Measurements from ENCODE around the gene CELF5. TPM values are rescaled to one million over a fixed set of nuclear protein-coding genes. Genes with fewer than 3 reads are reported as not detected.

CELF5 gene
- total and polyA plus RNA-seq, 10 of the 15 experiments (the other 5 are each of a cell fraction or from before 2014, with no cell fraction given): 0.01 to 0.04 TPM; not detected in 8

GRCh38 chr19:3210347-3211017, 14.0 kb upstream of the CELF5 start (continued):
- no peak for TF ChIP-seq YBX1 (IDR thresholded peaks at IDR 0.05)
- peak; percentile 96 for TF ChIP-seq SMARCA5 (IDR thresholded peaks at IDR 0.05)
- no peak for TF ChIP-seq RCOR1 (conservative IDR thresholded peaks at IDR 0.05; ENCODE audit: low read depth, low read length)
- no peak for TF ChIP-seq NR2C1 (IDR thresholded peaks at IDR 0.05)
- TF ChIP-seq CTCF (IDR thresholded peaks at IDR 0.05 in 2 of 3, conservative IDR thresholded peaks at IDR 0.05 in 1 of 3; ENCODE audit: control insufficient read depth in 2 of 3, extremely low read depth in 1 of 3, insufficient read depth in 1 of 3, low read depth in 3 of 3, low read length in 3 of 3): peak; percentile 75 to 92 (median 81)
- 0 out of 2 replicates have a peak, but pooled peaks have one; percentile 41 for TF ChIP-seq BACH1 (IDR thresholded peaks at IDR 0.05; ENCODE audit: borderline replicate concordance)
- TF ChIP-seq RAD21 (IDR thresholded peaks at IDR 0.05; ENCODE audit: insufficient read depth, low read depth, low read length): peak; percentile 47
- TF ChIP-seq MEF2B (IDR thresholded peaks at IDR 0.05; ENCODE audit: partially characterized antibody, poor library complexity, severe bottlenecking): no peak
- peak; percentile 57 for TF ChIP-seq BCL3 (IDR thresholded peaks at IDR 0.05; ENCODE audit: borderline replicate concordance, insufficient read depth, low read depth, low read length, poor library complexity, severe bottlenecking)
- no peak for TF ChIP-seq CBX3 (IDR thresholded peaks at IDR 0.05; ENCODE audit: borderline replicate concordance, low read depth)
- no peak for TF ChIP-seq SIN3A (IDR thresholded peaks at IDR 0.05; ENCODE audit: low read depth, low read length)
- no peak for TF ChIP-seq CREM (IDR thresholded peaks at IDR 0.05; ENCODE audit: low read depth)
- peak; percentile 66 for TF ChIP-seq SMC3 (IDR thresholded peaks at IDR 0.05; ENCODE audit: borderline replicate concordance, low read length)
- 0 out of 2 replicates have a peak, but pooled peaks have one; percentile 10 for TF ChIP-seq NR2F1 (conservative IDR thresholded peaks at IDR 0.05)
- no peak for TF ChIP-seq NKRF (conservative IDR thresholded peaks at IDR 0.05)
- no peak for TF ChIP-seq STAT3 (IDR thresholded peaks at IDR 0.05; ENCODE audit: low read depth, low read length)
- peak; percentile 70; the same call in 1 of the 2 replicates for TF ChIP-seq HDGF (IDR thresholded peaks at IDR 0.05)
- 0 out of 2 replicates have a peak, but pooled peaks have one; percentile 55 for TF ChIP-seq YY1 (IDR thresholded peaks at IDR 0.05; ENCODE audit: low read depth, low read length)
- TF ChIP-seq DPF2 (IDR thresholded peaks at IDR 0.05): no peak
- TF ChIP-seq E2F4 (IDR thresholded peaks at IDR 0.05; ENCODE audit: low read depth, low read length): no peak
- 0 out of 2 replicates have a peak, but pooled peaks have one; percentile 8 for TF ChIP-seq TCF12 (IDR thresholded peaks at IDR 0.05; ENCODE audit: low read depth, low read length)
